NCI-H1092 treated with DMSO at 0.1 percent for 48 hours (cell line): Measurements from ENCODE around the gene TMEM213.
A peak's percentile ranks its signal among the peaks of the same experiment; 100 is the strongest.

Source experiments
- DNase-seq: peaks from one replicate; lab custom pipeline; 2025; lab: John Stamatoyannopoulos, UW

Gene TMEM213

GRCh38 chr7:138842111-138842510 is 44.3 kb downstream of the TMEM213 start:
- no peak for DNase-seq

DNA sequence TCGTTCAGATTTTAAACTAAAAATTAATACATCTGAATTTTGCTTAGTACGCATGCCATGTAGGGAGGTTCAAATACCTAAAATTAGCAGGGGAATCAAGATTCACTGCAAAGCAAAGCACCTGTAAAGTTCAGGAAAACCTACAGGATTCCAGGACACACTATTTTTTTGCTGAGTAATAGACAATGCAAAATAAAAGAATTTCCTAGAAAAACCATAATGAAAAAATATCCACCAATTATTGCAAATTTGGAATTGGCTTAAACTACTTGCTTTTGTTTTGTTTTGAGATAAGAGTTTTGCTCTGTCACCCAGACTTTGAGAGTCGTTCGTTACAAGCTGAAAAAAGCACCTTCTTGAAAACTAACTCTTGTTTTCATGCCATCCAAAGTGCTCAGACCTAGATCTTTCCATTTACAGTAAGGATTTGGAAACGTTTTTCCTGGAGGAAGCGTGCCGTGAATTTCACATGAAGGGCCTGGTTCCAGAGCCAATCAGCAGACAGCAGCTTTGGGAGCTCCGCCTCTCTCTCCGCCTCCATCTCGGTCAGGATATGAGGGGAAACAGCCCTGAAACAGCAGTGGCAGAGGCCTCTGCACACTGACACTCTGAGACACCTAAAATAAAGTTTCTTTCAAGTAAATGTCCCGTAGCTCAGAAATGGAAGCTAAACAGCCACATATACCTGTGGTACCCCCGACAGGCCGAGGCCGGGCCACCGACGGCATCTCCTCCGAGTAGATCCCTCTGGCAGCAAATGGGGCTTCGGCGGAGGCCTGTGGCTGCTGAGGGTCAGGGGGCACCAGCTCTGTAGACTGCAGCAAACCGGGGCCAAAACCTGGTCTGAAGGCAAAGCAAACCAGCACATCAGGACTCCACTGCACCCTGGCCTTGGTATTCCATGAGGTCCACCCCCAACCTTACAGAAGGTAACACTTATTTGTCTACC is 46.1 kb downstream of the TMEM213 start:
- DNase-seq = no peak

GRCh38 chr7:138845711-138846110 is 47.9 kb downstream of the TMEM213 start:
- no peak for DNase-seq

DNA sequence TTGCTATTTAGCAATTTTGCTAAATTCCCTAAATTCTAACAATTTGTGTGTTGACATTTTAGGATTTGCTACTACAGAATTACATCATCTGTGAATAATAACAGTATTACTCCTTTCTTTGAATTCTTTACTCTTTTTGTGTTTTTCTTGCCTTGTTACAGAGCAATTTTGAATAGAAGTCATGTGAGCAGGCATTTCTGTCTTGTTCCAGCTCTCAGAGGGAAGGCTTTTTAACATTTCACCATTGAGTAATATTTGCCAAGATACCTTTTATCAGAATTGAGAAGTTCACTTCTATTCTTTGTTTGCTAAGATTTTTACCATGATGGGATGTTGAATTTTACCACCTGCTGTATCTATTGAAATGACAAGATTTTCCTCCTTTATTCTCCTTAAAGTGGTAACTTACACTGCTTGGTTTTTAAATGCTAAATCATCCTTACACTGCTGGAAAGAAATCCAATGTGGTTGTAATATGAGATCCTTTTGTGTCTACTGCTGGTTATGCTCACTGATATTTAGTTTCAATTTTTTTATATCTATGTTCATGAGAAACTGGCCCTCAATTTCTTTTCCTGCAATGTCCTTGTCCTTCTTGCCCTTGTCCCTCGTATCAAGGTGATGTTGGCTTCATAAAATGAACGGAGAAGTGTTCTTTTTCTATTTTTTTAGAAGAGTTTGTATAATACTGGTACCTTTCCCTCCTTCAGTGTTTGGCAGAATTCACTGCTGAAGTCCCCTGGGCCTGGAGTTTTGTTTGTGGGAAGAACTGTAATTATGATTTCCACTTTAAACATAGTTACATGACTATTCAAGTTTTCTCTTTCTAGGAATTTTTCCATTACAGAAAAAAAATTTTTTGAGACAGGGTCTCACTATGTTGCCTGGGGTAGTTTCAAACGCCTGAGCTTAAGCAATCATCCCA is 50.5 kb downstream of the TMEM213 start:
- DNase-seq = peak; percentile 19

- no peak for DNase-seq
These were observed 51.9 kb downstream of the TMEM213 start for GRCh38 chr7:138849701-138850100.

- DNase-seq = no peak
These were observed 54.7 kb downstream of the TMEM213 start for GRCh38 chr7:138852469-138852868.

GRCh38 chr7:138853448-138853847 is 55.7 kb downstream of the TMEM213 start:
- DNase-seq = no peak

DNA sequence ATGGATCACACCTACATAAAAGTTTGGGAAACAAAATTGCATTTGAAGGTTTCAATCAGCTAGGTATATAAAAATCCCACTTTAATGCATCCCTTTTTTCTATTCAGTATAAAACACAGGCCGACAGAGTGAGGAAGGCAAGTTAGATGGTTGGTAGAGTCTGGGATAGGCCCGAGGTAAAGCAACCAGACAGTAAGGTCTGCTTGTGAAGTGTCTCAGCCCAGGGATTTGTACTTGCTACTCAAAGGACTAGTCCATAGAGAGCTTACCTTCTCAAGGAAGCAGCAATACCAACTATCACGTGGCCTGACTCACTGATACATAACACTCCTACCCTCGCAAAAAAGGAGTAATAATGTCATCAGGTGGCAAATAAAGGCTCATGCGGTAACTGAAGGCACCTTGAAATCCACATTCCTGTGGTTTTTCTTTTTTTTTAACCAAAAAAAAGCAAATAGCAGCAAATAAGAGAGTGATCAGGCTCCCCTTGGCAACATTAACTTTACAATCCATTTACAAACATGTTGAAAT is 56.4 kb downstream of the TMEM213 start:
- no peak for DNase-seq

DNA sequence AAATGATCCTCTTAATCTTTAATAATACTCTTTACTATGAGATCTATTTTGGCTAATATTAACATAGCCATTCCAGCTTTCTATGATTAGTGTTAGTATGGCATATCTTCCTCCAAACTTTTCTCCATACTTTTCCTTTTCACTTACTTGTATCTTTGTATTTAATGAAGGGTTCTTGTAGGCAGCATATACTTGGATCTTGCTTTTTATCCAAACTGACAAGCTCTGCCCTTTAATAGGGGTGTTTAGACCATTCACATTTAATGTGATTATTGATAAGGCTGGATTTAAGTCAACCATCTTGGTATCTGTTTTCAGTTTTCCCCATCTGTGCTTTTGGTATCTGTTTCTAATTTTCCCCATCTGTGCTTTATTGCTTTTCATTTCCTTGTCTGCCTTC is 59.9 kb downstream of the TMEM213 start:
- DNase-seq = no peak

DNA sequence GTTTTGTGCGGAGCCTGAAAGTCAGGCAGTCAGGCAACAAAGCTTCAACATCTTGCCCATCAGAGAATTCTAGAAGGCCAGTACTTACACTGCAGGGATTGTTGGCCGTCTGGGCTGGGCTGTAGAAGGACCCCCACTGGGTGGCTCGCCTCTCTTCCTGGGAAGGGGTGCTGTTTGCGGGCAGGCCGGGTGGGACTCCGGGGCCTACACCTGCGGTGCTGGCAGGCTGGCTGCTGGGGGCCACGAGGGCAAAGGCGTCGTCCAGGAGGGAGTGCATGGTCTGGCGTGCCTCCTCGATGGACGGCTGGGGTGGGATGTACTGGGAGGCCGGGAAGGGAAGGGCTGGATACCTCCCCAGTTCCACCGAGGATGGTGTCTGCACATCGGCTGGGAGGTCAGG is 63.3 kb downstream of the TMEM213 start:
- no peak for DNase-seq

DNA sequence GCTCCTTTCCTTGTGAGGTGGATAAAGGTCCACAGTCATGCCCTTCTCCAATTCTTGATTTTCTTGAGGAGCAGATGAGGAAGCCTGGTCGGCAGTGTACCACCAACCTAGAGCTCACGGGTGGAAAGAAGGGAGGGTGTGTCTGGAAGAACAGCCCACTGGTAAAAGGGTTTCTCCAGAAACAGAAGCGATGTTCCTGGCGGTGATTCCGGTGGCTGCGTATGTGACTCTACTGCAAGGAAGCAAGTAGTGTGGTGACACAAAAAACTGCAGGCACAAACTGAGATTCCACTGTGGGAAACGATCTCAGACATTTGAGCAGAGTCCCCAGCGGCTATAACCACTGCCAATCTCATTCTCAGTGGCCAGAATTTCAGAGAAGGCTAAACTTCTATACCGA is 66.1 kb downstream of the TMEM213 start:
- no peak for DNase-seq

GRCh38 chr7:138864667-138865066 is 66.9 kb downstream of the TMEM213 start:
- no peak for DNase-seq

GRCh38 chr7:138865843-138866242 is 68.0 kb downstream of the TMEM213 start:
- DNase-seq = no peak

DNA sequence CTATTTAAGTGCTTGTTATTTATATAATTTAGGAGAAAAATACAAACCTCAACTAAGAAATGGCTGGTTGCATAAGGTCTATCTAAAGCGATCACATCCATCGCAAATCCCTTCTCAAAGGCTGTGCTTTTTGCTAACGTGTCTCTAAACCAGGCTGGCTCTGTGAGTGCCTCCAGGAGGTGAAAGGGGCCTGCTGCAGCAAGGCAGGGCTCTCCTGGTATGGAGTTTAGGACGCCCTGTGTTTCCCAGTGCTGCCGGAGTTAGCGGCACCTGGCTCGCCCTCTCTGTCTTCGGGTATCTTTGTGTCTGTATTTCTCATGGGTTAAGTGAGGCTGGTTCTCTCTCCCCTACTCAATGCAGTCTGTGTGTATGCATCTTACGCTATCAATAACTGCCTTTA is 68.6 kb downstream of the TMEM213 start:
- DNase-seq = no peak

GRCh38 chr7:138867744-138868143 is 70.0 kb downstream of the TMEM213 start:
- DNase-seq = no peak

DNA sequence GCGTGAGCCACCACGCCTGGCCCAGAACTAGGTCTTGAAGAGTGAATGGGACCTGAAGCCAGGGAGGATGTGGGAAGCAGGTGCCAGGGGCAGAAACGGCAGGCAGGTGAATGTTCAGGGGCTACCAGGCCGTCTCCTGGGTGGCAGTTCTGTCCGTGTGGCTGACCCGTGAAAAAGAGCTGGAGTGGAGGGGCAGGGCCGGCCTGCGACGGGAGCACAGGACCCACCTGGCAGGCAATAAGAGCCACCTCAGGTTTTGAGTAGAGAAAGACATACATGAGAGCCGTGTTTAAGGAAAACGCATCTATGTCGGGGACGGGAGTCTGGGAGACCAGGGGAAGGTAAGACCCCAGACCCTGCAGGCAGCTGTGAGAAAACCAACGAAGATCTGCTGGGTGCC is 70.9 kb downstream of the TMEM213 start:
- DNase-seq = no peak

DNA sequence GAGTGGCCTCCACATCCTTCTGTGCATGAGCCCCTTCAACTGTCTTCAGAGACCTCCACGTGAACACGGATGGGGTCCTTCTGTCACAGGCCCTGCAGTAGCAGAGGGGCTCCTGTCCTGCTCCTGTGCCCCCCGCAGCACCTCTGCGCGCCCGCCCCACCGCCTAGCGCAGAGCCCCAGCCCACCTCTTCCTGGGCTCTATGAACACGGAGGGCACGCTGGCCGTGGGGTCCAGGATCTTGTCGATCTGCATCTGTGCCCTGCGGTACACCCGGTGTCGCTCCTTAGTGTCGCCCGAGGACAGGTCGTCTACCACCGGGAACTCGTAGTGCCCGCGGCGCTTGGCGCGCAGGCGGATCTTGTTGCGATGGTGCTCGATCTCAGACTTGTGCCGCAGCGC is 71.6 kb downstream of the TMEM213 start:
- DNase-seq = no peak

GRCh38 chr7:138871065-138871813 is 73.4 kb downstream of the TMEM213 start:
- no peak for DNase-seq

- DNase-seq = no peak
These were observed 74.0 kb downstream of the TMEM213 start for GRCh38 chr7:138871814-138872090.

DNA sequence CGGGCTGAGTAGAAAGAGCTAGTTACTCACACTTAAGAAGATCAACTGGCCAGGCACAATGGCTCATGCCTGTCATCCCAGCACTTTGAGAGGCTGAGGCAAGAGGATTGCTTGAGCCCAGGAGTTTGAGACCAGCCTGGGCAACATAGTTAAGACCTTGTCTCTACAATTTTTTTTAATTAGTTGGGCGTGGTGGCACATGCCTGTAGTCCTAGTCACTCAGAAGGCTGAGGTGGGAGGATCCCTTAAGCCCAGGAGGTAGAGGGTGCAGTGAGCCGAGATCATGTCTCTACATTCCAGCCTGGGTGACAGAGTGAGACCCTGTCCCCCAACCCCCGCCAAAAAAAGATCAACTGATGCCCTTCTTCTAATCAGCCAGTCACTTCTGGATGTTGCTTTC is 74.8 kb downstream of the TMEM213 start:
- DNase-seq = no peak

DNA sequence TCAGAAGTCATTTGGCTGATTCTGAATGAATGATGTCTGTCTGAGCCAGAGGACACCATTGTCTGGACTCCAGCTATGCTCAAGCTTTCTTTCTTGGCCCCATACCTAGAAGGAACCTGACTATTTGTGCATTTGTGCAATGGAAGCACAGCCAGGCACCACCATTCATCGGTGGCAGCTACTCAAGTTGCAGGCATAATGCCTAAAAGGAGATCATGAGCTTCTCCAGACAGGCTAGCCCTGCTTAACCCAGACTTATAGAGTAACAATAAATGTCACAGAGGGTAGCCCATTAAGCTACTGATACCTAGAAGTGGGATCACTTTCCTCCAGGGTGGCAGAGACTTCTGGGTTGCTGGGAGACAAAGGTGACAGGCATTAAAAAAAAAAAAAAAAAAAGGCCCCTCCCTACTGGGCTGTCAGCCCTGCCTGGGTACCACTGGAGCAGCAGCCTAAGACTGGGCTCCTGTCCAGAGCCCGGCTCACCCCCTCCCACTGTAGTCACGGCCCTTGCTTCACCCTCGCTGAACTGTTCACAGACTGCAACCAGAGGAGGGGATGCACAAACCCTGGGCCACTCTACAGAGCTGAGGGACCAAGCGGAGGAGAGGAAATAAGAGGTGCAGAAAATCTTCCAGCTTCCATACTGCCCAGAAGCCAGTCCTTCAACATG is 75.6 kb downstream of the TMEM213 start:
- no peak for DNase-seq

GRCh38 chr7:138875794-138876193 is 78.0 kb downstream of the TMEM213 start:
- no peak for DNase-seq
